ENCODE measurements around the gene IL1R2.

Gene IL1R2

GRCh38 chr2:102024410-102024809, 32.6 kb downstream of the IL1R2 start:
- DNase-seq = no peak

- DNase-seq = no peak
Observed at GRCh38 chr2:102025016-102025501, 33.3 kb downstream of the IL1R2 start.

- DNase-seq = no peak
Observed at GRCh38 chr2:102025583-102026267, 34.0 kb downstream of the IL1R2 start.

- no peak for DNase-seq
Observed at GRCh38 chr2:102027036-102027980, 35.5 kb downstream of the IL1R2 start.

GRCh38 chr2:102028470-102028869, 36.7 kb downstream of the IL1R2 start:
- DNase-seq = no peak

- no peak for DNase-seq
Observed at GRCh38 chr2:102029405-102029804, 37.6 kb downstream of the IL1R2 start.

- no peak for DNase-seq
Observed at GRCh38 chr2:102029952-102030351, 38.2 kb downstream of the IL1R2 start.

GRCh38 chr2:102030502-102030854, 38.7 kb downstream of the IL1R2 start:
- DNase-seq = no peak

GRCh38 chr2:102030855-102031527, 39.2 kb downstream of the IL1R2 start:
- DNase-seq = no peak

- DNase-seq = no peak
Observed at GRCh38 chr2:102032368-102033030, 40.7 kb downstream of the IL1R2 start.

- DNase-seq = peak in 3 of 6 experiments; percentile 6 to 25 (median 10)
Observed at GRCh38 chr2:102033031-102033749, 41.4 kb downstream of the IL1R2 start.

GRCh38 chr2:102033750-102034682, 42.3 kb downstream of the IL1R2 start:
- no peak for DNase-seq

GRCh38 chr2:102034683-102035548, 43.2 kb downstream of the IL1R2 start:
- DNase-seq = no peak

GRCh38 chr2:102037681-102038080, 45.9 kb downstream of the IL1R2 start:
- DNase-seq = no peak

GRCh38 chr2:102040229-102040628, 48.5 kb downstream of the IL1R2 start:
- no peak for DNase-seq

- no peak for DNase-seq
Observed at GRCh38 chr2:102041351-102041750, 49.6 kb downstream of the IL1R2 start.

GRCh38 chr2:102042196-102043081, 50.7 kb downstream of the IL1R2 start:
- no peak for DNase-seq

GRCh38 chr2:102043560-102043959, 51.8 kb downstream of the IL1R2 start:
- DNase-seq = no peak

Data from stimulated activated naive CD4-positive, alpha-beta T cell (primary cell).